Retina (tissue), 1 donor: ENCODE measurements around the gene MPI.
A peak's percentile ranks its signal among the peaks of the same experiment; 100 is the strongest.
"Not testable (repeated sequence)": the region's sequence is repeated elsewhere in the genome, so short reads cannot be mapped to it uniquely, and the experiment has no call there.

Experiments
- DNase-seq: peaks from one replicate; pipeline ENCODE4 v3.0.0-alpha.2; 2016

MPI gene

DNA sequence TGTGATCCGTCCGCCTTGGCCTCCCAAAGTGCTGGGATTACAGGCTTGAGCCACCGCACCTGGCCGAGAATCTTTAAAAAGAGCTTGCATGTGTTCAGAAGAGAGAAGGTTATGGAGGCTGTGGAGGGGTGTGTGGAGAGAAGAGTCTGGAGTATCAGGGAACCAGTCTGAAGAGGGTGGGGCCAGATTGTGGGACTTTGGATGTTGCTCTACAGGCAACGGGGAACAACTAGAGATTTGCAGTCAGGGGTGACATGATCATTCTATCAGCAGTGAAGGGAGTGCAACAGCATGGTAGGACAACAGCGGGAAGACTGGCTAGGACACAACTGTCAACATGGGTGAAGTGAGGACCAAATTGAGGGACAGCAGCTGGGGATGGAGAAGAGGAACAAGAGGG, 25.5 kb upstream of the MPI start:
- DNase-seq: no peak

DNA sequence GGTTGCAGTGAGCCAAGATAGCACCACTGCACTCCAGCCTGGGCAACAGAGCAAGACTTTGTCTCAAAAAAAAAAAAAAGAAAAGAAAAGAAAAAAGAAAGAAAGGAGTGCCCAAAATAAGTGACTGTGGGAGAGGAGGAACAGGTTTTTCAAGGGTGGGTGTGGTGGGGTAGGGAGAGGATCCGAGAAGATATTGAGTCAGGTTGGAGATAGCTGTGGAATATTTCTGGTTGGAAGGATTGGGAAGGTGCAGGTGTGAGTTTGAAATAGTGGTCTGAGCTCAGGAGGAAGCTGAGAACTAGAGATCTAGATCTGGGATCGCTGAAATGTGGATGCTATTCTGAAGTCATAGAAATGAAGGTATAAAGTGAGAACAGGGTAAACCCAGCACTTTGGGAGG, 24.5 kb upstream of the MPI start:
- DNase-seq: no peak

DNA sequence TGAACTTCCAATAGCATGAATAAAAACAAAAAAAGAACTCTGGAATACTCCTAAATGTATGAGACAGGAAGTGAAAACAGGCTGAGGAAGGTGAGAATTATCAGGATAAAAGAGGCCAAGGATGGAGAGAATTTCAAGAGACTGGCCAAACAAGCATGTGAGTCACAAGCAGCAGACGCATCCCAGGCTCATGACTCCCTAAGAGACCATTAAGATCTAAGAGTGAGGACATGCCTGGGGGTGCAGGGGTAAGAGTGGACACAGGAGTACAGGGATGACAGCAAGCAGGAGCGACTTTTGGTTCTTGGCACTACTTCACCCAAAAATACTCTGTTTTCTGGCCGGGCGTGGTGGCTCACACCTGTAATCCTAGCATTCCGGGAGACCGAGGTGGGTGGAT, 23.8 kb upstream of the MPI start:
- DNase-seq: no peak

DNA sequence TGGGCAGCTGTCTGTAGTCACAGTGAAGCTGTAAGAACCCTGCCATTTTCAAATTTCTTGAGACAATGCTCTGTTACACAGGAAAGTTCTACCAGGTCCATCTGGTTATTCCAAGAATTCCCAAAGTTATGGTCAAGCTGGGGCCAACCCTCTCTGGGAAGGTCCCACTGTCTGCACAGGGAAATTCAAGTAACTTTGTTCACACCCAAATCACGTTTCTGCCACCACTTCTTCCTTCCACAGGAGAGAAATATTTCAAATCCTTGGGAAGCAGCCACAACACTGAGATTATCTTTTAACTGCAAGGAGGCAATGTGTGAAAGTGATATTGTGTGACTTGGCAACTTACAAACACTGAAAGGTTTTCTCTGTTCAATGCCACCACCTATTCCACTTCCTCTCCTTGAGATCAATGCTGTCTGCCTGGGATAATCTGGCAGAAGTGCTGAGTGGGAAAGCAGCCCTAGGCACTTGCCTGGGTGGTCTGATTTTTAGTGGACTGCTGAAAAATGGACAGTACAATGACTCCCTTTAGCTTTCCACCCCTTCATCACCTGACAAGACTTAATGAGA, 22.3 kb upstream of the MPI start:
- no peak for DNase-seq

DNA sequence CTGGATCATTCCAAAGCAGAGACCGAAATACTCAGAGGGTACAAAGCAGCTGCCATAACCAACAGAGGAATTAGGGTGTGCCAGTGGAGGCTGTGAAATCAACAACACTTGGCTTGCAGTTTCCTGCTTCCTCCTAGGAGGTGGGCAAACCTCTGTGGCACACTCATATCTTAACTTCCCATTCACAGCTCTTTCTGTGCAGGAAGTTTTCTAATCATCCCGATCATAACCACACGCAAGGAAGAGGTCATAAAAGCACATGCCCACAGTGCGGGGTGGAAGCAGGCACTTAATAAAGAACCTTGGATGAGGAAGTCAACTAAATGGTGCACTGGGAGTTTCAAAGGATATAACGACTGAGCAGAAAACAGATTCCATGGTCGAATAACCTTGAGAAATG, 21.8 kb upstream of the MPI start:
- no peak for DNase-seq

DNA sequence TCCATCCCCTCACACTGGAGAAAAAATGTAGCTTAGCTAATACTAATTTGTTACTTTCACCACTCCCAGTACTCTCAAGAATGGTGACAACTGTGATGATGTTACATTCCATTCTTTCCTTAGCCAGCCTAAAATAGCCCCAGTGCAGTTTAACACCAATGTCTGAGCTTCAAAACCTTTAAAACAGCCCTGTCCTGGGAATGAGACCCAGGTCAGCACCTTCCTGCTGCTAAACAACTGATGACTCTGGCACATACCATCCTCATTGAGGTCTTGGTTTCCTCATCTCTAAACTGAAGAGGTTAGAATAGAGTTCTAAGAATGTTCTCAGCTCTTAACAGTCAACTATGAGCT, 20.5 kb upstream of the MPI start:
- no peak for DNase-seq

DNA sequence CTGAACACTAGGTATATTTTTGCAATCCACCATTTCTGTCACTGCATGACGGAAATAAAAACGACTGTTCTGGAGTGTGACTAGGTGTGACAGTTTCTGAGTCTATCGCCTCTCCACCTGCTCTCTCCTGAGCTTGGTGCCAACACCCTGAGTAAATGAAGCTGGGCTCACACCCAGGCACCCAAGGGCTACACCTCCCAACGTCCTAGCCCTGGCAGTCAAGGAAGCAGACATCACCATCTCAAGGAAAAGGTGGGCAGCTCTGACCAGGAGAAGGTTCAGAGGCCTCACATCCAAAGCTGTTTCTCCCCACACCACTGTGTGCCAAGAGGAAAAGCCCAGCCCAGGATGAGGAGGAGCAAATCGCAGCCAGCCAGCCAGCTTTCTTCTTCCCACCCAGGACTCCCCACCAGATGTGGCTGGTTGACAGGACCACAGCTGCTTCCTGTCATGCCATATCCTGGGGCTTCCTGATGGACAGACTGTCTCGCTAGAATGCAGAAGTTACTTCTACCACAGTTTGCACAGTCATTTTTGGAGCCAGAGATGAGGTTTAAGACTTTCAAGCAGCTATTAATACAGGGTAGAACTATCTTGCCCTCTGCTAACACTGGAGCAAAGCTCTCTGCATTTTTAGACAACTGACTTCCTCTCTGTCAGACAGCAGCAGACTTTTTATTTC, 20.0 kb upstream of the MPI start:
- no peak for DNase-seq

DNA sequence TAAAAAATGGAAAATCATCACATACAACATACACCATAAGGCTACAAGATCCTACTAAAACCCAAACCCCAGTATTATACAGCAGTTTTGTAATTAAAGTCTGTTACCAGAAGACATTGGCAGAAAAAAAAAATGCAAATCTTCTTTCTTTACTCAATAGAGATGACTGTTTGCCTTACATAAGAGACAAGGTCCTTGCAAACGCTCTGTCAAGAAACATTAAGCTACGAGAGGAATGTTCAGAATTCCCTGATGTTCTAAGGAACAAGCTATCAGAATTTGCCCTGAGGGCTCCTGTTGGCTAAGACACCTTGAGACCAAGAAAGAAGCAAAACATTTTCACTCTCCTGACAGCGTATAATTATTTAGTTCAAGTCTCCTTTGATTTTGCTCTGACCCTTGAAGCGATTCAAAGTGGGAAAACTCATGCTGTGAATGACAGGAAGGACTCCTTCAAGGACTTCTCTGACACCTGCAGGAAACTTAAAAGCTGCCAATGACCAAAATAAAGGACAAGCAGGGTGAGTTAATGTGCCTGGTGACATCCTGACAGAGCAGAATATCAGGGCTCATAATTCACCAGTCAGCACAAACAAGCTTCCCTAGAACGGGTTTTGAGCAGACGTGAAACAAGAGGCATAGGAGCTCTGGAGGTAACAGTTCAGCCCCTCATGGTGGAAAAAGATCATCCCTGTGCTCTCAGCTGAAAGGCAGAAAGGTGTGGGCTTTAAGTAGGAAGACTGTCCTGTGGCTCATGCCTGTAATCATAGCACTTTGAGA, 19.2 kb upstream of the MPI start:
- no peak for DNase-seq

DNA sequence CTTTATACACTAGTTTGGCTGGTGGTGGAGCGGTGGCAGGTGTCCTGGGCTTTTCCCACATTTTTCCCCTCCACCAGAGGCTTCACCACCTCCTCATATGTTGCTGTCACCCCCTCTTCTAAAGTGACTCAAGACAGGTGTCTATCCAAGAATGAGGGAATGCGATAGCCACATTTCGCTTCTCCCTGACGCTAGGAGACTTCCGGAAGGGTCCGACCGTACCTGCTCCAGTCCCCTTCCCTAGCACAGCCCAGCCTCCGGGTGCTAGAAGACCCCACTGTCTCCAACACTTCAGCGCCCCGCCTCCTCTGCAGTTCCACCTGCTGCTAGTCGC, 17.2 kb upstream of the MPI start:
- no peak for DNase-seq

DNA sequence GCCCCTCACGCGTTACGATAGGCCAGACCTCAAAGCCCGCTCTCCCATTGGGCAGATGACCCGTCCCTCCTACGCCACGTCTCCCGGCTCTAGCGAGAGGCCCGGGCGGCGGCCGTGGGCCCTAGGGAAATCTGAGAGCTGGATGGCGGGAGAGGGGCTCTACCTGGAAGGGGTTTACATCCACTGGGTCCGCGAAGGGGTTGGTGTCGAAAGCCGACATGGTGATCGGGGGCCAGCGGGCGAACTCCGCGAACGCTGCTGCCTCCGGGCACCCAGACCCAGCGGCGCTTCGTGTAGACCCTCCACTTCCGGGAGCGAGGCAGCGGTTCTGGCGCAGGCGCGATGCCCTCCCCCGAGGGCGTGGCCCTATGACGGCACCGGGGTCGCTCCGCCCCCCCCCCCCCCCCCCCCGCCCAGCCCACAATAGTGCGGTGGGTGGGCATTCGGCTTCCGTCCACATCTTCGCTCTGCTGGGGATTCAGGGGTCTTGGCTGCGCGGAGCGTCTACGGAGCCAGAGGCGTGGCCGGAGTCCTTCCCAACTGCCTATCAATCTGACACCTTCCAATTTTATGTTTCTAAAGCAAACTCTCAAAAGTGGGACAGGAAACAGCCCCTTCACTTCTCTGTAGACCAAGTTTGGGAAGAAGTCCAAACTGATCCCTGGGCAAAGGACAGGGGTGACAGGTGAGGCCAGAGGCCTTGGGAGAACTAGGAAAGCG, 16.6 kb upstream of the MPI start, which contains the start of gene SCAMP2:
TSS of gene SCAMP2 (minus strand) at position 330 of the 720 bp plus-strand sequence. CDS start at position 220, 110 bp downstream.
- DNase-seq: peak; percentile 100

DNA sequence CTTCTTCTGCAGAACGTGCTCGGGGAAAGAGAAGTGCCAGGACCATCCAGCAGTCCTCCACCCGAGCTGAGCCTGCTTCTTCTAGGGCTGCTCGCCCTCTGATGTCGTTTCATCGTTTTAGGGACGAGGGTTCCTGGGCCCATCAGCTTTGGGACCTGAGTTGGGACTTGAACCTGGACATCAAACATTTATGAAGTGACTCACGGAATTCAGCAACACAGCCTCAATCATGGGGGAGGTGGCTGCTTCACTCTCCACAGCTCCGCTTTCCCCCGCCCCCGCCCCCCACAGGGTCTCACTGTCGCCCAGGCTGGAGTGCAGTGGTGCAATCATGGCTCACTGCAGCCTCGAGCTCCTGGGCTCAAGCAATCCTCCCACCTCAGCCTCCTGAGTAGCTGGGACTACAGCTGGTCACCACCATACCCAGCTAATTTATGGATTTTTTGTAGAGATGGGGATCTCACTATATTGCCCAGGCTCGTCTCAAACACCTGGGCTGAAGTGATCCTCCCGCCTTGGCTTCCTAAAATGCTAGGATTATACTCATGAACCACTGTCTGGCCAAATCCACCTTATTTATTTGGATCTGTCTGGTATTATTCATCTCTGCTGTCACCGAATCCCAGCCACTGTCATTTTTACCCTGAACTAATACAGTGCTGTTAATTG, 16.0 kb upstream of the MPI start:
- no peak for DNase-seq

DNA sequence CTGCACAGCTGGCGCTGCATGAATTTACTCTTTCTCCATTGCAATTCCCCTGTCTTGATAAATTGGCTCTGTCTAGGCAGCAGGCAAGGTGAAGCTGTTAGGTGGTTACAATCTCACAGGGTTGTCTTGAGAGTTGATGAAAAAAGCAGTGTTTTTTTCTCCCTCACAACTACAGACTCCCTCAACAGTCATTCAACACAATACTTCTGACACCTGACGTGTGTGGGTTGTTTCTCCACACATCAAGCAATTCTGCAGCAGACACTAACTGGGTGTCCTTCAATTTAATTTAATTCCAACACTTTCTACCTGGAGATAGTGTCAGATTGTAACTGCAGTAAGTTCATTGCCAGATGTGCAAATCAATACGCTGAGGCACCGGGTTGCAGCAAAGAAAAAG, 11.6 kb upstream of the MPI start:
- no peak for DNase-seq

DNA sequence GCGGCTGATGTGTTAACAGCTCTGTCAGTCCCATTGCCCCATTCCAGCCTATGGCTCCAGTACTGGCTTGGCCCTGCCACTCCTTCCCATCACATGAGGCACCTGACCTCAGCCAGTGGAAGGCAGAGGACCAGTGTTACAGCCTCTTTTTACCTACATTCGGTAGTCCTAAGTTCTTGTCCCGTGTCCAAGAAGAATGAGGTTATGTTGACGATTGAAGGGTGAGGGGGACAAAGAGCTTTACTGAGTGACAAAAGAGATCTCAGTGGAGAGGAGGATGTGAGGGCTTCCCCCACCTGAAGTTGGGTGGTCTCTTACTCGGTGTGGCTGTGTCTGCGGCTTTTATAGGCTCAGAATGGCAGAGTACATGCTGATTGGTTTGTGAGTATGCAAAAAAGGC, 7.3 kb upstream of the MPI start:
- DNase-seq: no peak

DNA sequence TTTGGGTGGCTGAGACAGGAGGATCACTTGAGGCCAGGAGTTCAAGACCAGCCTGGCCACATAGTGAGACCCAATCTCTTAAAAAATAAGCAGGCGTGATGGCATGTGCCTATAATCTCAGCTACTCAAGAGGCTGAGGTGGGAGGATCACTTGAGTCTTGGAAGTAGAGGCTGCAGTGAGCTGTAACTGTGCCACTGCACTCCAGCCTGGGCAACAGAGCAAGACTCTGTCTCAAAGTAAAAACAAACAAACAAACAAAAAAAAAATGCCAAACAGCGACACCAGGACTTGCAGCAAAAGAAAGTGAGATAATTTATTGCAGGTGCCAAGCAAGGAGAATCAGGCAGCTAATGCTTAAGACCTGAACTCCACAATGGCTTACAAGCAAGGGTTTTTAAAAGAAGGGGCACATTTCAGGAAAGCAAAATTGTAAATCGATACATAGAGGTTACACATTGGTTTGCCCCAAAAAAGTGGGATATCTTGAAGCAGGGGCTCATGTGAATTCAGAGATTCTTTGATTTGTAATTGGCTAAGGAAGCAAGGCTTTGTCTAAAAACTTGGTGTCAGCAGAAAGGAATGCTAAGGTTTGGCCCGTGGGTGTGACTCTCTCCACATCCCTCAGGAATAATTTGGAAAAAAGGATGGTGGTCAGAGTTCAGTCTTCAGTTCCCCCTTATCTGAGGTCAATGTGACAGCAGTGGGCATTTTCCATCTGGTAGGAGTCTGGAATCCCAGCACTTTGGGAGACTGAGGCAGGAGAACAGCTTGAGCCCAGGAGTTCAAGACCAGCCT, 5.2 kb upstream of the MPI start:
- no peak for DNase-seq

DNA sequence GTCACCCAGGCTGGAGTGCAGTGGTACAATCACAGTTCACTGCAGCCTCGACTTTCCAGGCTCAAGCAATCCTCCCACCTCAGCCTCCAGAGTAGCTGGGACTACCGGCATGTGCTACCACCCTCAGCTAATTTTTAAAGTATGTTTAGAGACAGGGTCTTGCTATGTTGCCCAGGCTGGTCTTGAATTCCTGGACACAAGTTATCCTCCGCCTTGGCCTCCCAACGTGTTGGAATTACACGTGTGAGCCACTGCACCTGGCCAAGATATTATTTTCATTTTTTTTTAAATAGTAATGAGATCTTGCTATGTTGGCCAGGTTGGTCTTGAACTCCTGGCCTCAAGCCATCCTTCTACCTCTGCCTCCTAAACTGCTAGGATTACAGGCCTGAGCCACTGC, 4.4 kb upstream of the MPI start:
- no peak for DNase-seq

DNA sequence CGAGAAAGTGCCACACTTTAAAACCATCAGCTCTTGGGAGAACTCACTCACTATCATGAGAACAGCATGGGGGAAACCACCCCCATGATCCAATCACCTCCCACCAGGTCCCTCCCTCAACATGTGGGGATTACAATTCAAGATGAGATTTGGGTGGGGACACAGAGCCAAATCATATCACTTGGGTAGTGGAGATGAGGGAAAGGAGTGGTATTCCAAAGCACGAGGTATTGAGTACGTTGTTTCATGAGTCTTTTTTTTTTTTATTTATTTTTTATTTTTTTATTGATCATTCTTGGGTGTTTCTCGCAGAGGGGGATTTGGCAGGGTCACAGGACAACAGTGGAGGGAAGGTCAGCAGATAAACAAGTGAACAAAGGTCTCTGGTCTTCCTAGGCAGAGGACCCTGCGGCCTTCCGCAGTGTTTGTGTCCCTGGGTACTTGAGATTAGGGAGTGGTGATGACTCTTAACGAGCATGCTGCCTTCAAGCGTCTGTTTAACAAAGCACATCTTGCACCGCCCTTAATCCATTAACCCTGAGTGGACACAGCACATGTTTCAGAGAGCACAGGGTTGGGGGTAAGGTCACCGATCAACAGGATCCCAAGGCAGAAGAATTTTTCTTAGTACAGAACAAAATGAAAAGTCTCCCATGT, 2.2 kb upstream of the MPI start:
- not testable (repeated sequence) for DNase-seq

DNA sequence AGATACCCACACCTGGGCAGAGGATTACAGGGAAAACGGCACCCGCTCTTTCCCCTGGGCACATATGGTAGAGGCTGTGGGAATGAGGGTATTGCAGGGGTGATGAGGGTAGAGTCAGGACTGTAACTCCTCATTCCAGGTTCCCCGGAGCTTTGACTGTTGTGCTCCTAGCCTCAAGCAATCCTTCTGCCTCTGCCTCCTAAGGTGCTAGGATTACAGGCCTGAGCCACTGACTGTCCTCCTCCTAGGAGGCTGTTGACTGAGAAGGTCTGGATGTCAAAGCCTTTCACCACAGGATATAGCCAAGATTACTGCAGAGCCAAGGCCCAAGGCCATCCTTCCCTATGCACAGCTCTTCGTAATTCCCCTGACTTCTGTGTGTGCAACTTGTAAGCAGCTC, 1.1 kb upstream of the MPI start:
- DNase-seq: no peak

DNA sequence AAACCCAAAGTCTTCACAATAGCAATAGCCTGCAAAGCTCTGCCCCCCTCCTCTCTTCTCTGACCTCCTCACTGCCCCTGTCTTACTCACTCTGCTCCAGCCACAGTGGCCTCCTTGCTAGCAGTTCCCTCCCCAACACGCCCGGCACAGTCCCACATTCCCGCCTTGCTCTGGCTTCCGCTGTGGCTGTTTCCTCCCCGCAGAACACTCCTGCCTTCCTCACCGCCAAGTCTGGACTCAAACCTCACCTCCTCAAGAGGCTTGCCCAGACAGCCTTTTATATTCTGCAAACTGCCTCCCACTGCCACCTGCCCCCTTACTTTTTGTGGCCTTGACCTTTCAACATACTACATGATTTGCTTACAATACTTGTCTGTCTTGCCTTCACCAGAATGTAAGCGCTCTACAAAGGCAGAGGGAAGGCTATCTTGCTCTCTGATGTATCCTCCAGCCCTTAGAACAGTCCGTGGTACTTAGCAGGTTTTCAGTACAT, 406 bp upstream of the MPI start:
- DNase-seq: no peak

DNA sequence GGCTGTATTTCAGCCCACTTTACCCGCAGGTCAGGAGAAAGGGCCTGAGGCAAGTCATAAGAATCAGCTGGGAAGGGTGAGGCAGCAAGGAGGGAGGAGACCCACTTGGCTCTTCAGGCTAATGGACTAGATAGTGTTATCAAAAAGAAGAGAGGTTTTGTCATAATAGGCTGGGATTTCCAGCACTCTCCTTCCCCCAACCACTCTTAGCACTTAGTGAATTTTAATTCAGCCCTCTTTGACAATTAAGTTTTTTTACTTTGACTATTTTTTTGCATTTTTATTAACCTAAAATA, 771 bp downstream of the MPI start:
- no peak for DNase-seq

DNA sequence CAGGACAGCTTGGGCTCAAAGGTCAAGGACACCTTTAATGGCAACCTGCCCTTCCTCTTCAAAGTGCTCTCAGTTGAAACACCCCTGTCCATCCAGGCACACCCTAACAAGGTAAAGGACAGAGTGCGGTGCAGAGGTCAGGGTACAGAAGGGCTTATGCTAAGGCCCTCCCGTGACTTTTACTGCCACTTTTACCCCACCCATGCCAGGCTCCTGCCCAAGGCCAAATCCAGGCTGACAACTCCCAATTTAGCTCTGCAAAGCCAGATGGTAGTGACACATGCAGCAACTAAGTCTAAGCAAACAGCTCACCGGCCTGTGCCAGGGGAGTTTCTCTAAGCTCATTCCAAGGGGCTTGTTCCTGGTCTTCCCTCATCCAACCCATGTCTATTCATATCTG, 1.6 kb downstream of the MPI start:
- no peak for DNase-seq

DNA sequence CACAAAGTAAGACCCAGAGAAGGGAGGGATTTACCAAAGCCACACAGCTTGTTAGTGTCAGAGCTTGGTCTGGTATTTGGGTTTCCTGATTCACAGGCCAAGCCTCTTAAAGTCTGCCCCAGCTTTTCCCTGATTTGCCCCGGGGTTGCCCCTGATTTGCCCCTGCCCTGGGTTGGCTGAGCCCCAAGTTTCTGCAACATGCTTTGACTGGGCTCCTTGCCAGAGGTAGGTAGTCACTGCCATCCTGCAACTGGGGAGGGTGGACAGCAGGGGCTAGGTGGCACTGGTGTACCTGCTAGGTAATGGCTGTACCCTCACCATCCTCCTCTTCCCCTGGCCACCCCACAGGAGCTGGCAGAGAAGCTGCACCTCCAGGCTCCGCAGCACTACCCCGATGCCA, 2.5 kb downstream of the MPI start:
- no peak for DNase-seq

DNA sequence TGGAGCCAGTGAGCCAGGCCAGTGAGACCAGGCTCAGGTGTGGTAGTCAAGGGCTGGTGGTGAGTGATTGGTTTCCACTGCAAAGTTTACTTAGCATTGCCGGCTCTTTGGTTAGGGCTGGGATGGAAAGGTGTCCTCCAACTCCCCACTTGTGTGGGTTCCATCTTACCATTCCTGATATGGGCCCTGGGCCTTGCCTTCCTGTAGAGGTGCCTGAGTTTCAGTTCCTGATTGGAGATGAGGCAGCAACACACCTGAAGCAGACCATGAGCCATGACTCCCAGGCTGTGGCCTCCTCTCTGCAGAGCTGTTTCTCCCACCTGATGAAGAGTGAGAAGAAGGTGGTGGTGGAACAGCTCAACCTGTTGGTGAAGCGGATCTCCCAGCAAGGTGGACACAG, 3.1 kb downstream of the MPI start:
- no peak for DNase-seq
